Measurements from ENCODE around the gene EPS8L2.

EPS8L2 gene

GRCh38 chr11:705646-706438 lies at the start of gene EPS8L2:
Gene EPS8L2, plus strand, starts transcription at chr11:706231. Its CDS starts 3,177 bp downstream, at chr11:709408.
- no peak for DNase-seq (ENCODE audit: low read depth)

DNA sequence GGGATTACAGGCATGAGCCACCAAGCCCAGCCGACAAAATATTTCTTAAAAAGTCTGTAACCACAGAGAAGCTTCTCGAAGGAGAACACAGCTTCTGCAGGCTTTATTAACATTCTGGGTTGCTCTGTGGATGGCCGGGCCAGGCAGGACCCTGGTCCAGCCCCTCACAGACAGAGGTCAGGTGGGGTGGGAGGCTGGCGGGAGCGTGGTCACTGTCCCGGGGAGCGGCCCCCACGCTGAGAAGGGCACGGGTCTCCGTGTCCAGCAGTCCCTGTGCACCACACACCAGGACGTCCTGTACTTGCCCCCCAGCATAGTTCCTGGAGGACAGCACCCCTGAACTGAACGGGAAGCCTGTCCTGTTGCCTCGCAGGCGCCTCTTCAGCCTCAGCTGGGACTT lies 49.6 kb upstream of the EPS8L2 start:
- no peak for DNase-seq (ENCODE audit: low read depth)

DNA sequence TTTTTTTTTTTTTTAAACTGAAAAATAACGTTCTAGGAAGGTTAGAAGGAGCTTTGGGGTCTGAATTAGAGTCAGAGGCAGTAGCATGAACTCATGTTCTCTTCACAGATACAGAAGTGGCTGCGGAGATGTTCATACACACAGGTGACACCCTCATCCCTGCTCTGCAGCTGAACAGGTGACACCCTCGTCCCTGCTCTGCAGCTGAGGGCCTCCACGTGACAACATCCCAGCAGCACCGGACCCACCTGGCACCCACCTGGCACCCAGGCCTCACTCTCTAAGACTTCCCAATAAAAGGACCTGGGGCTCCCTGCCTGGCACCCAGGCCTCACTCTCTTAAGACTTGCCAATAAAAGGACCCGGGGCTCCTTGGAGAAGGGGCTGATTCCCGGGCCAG lies 49.2 kb upstream of the EPS8L2 start:
- DNase-seq (ENCODE audit: low read depth), result no peak

DNA sequence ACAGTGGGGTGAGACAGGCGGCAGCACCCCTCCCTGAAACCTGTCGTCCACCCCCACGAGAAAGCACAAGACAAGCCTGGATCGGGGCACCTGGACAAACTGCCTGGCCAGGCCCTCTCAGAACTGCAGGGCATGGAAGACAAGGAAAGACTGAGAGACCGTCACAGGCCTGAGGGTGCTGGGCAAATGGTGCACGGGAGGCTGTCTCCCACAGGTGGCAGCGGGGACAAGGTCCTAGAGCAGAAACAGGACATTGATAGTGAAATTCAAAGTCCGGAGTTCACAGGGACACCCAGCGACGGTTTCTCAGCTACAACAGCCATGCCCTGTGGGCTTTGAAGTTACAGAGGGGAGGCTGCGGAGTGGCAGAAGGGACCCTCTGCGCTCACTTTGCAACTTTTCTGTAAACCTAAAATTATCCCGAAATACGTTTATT lies 48.3 kb upstream of the EPS8L2 start:
- no peak for DNase-seq (ENCODE audit: low read depth)

GRCh38 chr11:659532-660085 lies 46.4 kb upstream of the EPS8L2 start:
- DNase-seq (ENCODE audit: low read depth), result no peak

DNA sequence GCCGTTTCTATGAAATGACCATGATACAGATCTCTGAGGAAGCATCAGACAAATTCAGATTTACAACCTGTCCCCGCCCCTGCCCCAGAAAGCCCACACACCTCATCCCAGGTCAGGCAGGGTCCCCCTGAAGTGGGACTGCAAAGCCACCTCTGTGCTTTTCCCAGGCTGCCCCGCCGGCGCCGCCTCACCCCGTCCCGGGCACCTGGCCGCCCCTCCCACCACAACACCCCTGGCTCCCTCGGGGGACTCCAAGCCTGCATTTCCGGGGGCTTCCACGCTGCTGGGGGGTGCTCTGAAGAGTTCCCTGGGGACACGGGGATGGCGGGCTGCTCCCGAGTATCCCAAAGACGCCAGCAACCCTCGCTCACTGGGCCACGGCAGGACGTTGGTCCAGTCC lies 45.8 kb upstream of the EPS8L2 start:
- no peak for DNase-seq (ENCODE audit: low read depth)

DNA sequence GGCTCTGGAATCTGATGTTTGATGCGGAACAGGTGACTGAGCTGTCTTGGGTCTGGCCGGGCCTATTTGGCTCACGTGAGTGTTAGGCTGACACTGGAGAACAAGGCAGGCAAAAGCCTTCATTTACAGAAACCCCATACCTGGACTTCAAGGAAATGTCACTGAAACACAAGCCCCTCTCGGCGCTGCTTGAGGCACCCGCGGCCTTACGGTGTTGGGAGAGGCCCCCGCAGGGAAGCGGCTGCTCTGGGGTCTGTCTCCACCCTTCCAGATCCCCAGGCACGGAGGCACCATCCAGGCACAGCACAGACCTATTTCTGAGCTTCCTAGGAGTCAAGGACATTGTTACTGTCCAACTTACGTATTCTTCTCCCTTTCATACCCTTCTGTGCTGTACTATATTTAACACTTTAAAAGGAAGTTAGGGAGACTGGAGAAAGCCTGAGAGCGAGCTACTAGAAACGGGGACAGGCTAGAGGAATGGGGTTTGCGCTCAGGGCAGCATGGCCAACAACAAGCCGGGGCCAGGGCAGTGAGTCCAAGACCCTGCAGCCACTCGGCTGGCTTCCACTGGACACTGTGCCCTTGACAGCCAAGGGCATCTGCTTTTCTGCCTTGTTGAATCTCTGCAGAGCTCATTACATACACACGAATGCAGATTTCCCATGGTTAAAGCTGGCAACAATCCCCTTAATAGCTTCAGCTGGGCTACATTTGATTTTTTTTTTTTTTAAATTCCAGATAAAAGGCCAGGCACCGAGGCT lies 45.2 kb upstream of the EPS8L2 start:
- DNase-seq (ENCODE audit: low read depth), result no peak

- peak; percentile 31 for DNase-seq (ENCODE audit: low read depth)
Measured at GRCh38 chr11:662689-663274, 43.2 kb upstream of the EPS8L2 start.

DNA sequence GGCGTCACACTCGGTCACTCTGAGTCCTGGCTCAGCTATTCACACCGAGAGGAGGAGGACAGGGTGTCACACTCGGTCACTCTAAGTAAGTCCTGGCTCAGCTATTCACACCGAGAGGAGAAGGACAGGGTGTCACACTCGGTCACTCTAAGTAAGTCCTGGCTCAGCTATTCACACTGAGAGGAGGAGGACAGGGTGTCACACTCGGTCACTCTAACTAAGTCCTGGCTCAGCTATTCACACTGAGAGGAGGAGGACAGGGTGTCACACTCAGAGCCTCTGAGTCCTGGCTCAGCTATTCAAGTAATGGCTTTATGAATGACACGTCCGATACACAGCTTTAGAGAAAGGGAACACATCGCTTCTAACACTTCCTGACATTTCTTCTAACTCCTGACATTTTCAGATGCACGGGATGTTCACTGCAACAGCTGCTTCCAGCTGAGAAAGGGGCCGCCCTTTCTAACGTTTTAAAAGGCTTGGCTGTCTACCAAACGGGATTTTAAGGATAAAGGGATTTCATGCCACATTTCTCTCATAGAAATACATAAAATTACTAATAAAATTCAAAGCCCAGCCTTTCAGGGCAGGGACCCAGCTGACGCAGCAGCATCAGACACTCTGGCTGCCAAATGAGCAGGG lies 40.8 kb upstream of the EPS8L2 start:
- DNase-seq (ENCODE audit: low read depth), result no peak

GRCh38 chr11:665704-666281 lies 40.2 kb upstream of the EPS8L2 start:
- no peak for DNase-seq (ENCODE audit: low read depth)

- DNase-seq (ENCODE audit: low read depth), result no peak
Measured at GRCh38 chr11:673866-674265, 32.2 kb upstream of the EPS8L2 start.

DNA sequence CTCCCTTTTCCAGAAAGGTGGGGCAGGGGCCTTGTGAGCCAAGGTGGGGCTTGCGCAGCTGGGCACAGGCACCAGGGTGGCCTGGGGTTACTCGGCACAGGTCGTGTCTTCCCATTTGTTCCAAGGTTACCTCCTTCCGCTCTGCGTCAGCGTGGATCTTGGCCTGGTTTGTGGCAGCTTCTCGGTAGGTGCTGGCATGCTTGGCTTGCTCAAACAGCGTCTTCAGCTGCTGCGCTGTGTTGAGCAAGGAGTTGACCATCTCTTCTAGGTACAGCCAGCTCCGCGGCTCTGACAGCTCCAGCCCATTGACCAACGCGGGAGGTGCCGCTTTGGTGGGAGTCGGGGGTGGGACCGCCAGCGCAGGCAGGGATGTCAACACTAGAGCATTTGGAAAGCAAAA lies 31.6 kb upstream of the EPS8L2 start:
- DNase-seq (ENCODE audit: low read depth), result no peak

DNA sequence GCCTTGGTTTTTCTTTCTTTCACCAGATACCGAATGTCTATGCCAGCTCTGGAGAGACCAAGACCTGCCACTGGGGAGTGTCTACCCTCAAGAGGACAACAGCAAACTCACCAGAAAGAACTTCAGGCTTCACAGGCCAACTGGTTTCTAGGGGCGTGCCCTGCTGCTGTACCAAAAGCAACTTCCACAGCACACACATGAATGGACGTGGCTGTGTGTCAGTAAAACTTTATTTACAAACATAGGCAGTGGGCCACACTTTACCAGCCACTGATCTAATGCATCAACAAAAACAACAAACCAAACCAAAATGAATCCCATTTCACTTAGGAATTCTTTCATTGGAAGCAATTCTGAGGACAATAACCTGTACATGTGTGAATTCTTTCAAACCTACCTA lies 27.7 kb upstream of the EPS8L2 start:
- DNase-seq (ENCODE audit: low read depth), result no peak

DNA sequence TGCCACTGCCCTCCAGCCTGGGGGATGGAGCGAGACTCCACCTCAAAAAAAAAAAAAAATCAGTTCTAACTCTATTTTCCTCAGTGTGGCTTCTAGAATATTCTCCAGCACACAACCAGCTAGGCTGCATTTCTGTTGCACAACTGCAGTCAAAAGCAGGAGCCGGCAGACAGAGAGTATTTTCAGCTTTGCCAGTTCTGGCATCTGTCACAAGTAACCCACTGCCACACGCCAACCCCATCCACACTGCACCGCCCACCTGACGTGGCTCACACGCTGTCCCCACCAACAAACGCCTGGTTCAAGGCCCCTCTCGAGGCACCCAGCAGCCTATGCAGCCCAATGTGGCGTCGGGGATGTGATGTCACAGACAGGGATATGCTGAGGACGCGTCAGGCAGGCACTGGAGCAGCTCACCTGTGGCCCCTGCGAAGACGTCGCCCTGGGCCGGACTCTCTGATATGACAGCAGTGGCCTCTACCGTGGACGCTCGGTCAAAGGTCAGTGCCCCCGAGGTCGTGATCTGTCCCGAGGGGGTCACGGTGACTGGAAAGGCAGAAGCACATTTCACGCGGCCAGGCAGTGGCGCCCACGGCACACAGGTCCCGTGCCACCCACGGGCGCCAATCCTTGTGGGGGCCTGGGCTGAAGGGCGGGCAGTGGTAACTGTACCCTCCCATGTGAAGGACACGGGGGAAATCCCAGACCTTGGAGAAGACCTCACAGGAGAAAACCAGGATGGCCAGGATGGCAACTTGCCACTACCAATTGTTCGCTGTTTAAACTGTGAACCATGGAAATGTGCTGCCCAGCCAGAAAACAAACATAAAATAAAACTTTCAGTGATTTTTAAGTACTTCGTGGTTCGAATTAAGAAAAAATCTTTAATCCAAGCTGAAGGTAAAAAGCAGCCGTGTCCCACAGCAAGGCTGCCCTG lies 26.5 kb upstream of the EPS8L2 start:
- DNase-seq (ENCODE audit: low read depth), result no peak

DNA sequence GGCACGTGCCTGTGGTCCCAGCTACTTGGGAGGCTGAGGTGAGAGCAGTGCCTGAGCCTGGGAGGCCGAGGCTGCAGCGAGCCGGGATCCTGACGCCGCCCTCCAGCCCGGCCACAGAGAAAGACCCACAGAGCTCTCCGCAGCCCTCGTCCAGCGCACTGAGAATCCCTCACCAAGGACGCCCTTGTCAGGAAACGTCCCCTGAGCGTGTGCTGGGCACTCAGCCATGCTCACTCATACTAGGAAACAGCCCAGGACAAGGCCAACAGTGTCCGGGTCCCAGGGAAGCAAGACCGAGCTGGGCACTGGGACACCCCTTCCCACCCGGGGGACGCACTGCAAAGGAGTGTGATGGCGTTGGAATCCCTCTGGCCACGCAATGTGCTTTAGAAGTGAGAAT lies 25.6 kb upstream of the EPS8L2 start:
- no peak for DNase-seq (ENCODE audit: low read depth)

DNA sequence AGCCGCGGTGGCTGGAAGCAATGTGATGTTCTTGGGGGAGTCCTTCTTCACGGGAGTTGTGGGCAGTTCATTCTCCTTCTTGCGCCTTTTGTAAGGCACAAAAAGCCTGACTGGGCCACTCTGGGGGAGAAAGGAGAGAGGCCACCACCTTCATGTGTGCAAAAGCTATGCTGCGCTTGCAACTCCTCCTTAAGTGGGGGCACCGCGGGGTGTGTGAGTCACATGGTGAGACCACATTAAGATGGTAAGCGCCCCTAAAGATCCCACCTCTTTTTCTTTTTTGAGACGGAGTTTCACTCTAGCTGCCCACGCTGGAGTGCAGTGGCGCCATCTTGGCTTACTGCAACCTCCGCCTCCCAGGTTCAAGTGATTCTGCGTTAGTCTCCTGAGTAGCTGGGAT lies 25.1 kb upstream of the EPS8L2 start:
- peak; percentile 45 for DNase-seq (ENCODE audit: low read depth)

- no peak for DNase-seq (ENCODE audit: low read depth)
Measured at GRCh38 chr11:686451-687243, 19.4 kb upstream of the EPS8L2 start.

DNA sequence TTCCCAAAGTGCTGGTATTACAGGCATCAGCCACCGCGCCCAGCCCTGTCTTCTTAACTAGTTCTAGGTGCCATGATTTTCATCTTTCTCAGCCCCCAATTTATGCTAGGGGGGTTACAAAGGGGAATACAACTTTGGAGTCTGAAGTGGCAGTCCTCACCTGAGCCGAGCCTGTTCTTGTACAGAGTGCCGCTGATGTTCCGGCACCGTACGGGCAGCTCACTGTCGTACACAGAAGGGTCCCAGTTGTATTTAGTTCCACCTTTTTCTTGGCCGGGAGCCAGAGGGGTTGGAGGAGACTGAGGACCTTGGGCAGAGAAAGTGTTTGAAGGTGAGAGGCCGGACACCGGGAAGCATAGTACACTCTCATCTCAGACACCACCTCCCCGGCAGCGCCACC lies 18.3 kb upstream of the EPS8L2 start:
- DNase-seq (ENCODE audit: low read depth), result no peak

DNA sequence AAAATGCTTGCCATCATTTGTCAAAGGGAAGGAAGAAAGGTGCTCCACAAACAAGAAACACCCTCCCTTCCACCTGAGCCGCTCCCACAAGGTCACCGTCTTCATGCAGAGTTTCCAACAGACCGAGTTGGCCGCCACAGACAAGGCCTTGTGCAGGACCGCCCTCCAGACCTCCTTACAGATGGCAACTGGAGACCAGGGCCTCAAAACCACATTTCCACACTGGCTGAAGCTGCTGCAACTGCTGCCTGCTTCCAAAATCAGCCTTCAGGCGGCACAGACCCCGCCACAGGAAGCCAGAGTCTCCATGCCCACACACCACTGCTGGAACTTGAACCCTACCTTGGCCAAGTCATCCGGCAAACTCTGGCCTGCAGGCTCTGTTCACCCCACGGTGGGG lies 17.4 kb upstream of the EPS8L2 start:
- no peak for DNase-seq (ENCODE audit: low read depth)

- DNase-seq (ENCODE audit: low read depth), result no peak
Measured at GRCh38 chr11:689625-690024, 16.4 kb upstream of the EPS8L2 start.
